NK-92 (cell line): Measurements from ENCODE around the gene MPI.
"Not testable (repeated sequence)": the region's sequence is repeated elsewhere in the genome, so short reads cannot be mapped to it uniquely, and the experiment has no call there.

Experiments
- DNase-seq: peaks from one replicate; lab custom pipeline; 2025; ENCODE audit not compliant: unreplicated experiment; lab: John Stamatoyannopoulos, UW

MPI gene

DNA sequence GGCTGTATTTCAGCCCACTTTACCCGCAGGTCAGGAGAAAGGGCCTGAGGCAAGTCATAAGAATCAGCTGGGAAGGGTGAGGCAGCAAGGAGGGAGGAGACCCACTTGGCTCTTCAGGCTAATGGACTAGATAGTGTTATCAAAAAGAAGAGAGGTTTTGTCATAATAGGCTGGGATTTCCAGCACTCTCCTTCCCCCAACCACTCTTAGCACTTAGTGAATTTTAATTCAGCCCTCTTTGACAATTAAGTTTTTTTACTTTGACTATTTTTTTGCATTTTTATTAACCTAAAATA, 771 bp downstream of the MPI start:
- no peak for DNase-seq

GRCh38 chr15:74891469-74891868, 1.6 kb downstream of the MPI start:
- DNase-seq = no peak

DNA sequence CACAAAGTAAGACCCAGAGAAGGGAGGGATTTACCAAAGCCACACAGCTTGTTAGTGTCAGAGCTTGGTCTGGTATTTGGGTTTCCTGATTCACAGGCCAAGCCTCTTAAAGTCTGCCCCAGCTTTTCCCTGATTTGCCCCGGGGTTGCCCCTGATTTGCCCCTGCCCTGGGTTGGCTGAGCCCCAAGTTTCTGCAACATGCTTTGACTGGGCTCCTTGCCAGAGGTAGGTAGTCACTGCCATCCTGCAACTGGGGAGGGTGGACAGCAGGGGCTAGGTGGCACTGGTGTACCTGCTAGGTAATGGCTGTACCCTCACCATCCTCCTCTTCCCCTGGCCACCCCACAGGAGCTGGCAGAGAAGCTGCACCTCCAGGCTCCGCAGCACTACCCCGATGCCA, 2.5 kb downstream of the MPI start:
- no peak for DNase-seq

- DNase-seq = no peak
Observed at GRCh38 chr15:74892931-74893330, 3.1 kb downstream of the MPI start.

DNA sequence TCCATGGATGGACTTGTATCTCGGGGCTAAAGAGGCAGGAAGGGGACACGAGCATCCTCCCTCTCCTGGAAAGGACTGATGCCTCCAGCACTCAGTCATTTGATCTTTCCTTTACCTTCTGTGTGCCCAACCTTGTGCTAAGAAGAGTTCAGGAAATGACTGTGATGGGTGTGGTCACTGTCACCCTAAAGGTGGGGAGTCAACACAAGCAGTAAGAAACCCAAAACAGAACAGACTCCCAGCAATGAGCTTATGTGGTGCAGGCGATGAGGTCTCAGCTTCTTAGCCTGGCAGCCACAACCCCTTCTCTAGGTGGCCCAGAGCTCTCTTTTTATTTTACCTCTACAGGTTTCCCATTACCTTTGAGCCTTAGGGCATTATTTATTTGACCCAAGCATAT, 3.8 kb downstream of the MPI start:
- no peak for DNase-seq

DNA sequence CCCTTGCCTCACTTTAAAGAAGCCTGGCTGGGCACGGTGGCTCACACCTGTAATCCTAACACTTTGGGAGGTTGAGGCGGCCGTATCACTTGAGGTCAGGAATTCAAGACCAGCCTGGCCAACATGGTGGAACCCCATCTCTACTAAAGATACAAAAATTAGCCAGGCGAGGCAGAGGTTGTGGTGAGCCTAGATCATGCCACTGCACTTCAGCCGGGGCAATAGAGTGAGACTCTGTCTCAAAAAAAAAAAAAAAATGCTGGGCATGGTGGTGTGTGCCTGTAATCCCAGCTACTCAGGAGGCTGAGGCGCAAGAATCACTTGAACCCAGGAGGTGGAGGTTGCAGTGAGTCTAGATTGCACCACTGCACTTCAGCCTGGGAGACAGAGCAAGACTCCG, 4.5 kb downstream of the MPI start:
- not testable (repeated sequence) for DNase-seq

GRCh38 chr15:74895830-74896229, 6.0 kb downstream of the MPI start:
- no peak for DNase-seq

GRCh38 chr15:74896316-74896715, 6.5 kb downstream of the MPI start:
- DNase-seq = no peak

- no peak for DNase-seq
Observed at GRCh38 chr15:74897300-74897701, 7.5 kb downstream of the MPI start.

DNA sequence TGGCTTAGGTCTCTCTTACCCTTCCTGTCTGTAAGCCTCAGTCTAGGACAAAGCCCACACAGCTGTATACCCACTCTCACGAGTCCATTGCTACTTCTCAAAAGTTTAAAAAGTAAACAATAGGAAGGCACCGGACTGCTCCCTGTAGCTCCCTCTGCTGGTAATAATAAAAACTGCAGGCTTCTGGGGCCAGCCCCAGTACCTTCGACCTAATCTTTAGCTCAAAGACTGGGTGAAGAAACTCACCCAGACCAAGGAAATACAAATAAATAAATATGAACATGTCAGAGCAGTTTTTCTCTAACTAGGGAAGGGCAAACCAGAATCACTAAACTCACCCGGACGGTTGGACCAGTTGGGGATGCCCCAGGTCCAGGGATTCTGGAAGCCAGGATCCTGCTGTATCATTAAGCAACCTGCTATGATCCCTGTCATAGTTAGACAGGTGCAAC, 11.8 kb downstream of the MPI start:
- DNase-seq = no peak

GRCh38 chr15:74902295-74903075, 12.6 kb downstream of the MPI start:
- no peak for DNase-seq

- no peak for DNase-seq
Observed at GRCh38 chr15:74903676-74904075, 13.8 kb downstream of the MPI start.

DNA sequence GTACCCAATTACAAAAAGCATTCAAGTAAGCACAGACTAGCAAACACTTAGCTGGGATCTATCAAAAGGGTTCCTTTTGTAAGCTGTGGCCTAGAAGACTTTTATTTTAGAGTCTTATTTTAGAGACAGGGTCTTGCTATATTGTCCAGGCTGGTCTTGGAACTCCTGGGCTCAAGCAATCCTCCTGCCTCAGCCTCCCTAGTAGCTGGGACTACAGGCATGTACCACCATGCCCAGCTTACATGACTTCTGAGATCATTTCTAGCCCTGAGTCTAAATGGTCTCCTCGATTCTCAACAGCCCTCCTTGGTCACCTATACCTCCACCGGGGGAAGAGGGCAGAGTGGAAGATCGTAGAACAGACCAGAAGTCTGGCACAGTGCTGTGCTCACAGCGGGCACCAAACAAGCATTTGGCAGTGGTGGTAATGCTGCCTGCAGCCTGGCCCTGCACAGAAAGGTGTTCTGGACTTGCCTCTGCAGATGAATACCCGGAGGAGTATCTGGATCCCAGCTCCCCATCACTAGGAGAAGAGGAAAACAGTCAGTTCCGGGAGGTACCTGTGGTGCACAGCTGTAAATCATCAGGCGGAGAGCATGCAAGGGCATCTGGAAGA, 14.5 kb downstream of the MPI start:
- DNase-seq = no peak

- no peak for DNase-seq
Observed at GRCh38 chr15:74906067-74906449, 16.2 kb downstream of the MPI start.

DNA sequence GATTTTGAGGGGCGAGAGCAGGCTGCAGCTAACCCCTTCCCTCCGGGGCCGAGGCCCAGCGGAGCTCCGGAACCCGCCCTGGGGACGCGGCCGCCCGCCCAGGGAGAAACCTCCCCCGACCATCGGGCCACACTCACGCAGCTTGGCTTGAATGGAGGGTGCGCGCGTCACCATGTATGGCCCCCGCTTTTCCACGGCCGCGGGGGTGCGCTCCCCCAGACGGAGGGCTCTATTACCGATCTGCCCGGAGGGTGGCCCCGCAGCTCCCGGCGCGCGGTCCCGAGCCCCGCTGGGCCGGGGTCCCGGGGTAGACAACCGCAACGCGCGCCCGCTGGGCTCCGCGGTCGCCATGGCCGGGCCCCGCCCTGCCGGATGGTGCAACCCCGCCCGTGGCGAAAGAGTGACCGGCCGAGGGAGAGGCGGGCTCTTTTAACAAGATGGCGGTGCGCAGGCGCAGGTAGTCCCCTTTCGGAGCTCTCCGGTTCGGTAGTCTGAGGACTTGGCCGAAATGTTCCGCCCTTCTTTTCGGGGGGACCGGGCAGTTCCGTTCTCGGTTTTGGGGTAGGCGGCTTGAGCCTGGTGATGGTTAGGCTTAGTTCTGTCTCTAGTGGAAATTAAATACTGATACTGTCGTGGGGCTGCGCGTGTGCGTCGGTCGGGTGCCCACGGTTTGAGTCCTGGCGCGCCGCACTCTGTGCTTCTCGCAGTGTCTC, 16.8 kb downstream of the MPI start, which contains the start of gene FAM219B:
FAM219B (minus strand) TSS at position 402 of the 713 bp plus-strand sequence; CDS start at position 351, 51 bp downstream.
- no peak for DNase-seq

DNA sequence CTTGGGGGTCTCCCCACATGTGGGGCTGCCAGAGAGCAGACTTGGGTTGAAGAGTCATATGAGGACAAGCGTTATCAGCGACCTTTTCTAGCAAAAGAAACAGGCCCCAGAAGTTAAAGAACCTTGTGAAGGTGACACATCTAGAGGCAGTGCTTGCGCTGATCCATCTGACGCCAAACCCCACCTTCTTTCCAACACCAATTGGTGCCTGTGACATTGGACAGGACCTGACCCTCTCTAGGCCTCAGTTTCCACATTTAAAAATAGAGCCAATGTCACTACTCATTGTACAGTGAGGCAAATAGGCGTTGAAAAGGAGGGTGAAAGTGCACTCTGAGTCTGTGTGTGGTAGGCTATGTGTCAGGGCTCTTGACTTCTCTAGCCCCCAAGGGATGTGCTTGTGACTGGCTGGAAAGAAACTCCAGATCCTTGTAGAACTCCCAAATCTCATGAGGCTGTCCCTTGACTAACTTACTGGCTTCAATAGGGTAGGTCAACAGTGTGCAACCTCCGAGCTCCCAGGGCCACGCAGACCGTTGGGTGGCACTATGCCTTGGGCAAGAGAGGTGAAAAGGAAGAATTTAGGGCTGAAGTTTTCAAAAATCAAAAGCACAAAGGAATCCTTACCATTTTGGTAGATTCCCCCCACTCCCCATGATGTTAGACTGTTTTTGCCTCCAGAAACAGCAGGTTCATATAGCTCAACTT, 17.5 kb downstream of the MPI start:
- no peak for DNase-seq

DNA sequence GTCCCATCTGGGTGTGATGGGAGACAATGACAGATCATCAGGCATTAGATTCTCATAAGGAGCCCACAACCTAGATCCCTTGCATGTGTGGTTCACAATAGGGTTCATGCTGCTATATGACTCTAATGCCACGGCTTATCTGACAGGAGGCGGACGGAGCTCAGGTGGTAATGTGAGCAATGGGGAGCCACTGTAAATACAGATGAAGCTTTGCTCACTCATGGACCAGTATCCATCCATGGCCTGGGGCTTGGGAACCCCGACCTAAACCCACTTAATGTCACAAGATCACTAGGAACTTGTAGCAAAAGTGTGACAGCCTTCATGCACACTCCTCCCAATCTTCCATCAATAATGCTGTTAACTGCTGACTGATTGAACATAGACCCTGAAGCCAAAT, 18.8 kb downstream of the MPI start:
- DNase-seq = no peak

GRCh38 chr15:74913041-74913440, 23.2 kb downstream of the MPI start:
- DNase-seq = no peak

DNA sequence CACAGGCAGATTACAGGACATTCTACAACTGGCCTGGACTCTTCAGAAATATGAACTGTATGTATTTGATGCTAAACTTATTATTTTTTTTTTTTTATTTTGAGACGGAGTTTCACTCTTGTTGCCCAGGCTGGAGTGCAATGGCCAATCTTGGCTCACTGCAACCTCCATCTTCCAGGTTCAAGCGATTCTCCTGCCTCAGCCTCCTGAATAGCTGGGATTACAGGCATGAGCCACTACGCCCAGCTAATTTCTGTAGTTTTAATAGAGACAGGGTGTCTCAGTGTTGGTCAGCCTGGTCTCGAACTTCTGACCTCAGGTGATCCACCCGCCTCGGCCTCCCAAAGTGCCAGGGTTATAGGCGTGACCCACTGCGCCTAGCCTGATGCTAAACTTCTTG, 24.0 kb downstream of the MPI start:
- not testable (repeated sequence) for DNase-seq

- no peak for DNase-seq
Observed at GRCh38 chr15:74917676-74918075, 27.8 kb downstream of the MPI start.

GRCh38 chr15:74920456-74920855, 30.6 kb downstream of the MPI start:
- DNase-seq = no peak

DNA sequence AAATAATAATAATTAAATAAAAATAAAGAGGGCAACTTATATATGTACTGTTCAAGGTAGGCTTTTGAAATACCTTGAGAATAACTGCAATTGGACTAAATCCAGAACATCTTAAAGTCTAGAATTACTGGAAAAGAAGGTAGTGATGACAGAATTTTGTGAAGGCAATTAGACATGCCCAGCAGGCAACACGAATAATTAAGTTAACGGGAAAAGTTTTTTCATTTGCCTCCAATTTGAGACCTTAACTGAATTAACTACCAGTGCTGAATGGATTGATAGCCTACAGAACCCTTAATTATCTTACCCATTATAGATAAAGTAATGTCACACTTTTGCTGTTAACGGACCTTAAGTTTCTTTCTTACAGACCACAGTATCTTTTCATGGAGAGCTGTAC, 34.7 kb downstream of the MPI start:
- DNase-seq = no peak
